RKO (cell line): Measurements from ENCODE around the gene LDB3.
"Not testable (repeated sequence)": the region's sequence is repeated elsewhere in the genome, so short reads cannot be mapped to it uniquely, and the experiment has no call there.

ENCODE experiments used
- DNase-seq: peaks from one replicate; pipeline ENCODE4 v3.0.0-alpha.2; 2016; ENCODE audit warnings: low spot score

Gene LDB3

DNA sequence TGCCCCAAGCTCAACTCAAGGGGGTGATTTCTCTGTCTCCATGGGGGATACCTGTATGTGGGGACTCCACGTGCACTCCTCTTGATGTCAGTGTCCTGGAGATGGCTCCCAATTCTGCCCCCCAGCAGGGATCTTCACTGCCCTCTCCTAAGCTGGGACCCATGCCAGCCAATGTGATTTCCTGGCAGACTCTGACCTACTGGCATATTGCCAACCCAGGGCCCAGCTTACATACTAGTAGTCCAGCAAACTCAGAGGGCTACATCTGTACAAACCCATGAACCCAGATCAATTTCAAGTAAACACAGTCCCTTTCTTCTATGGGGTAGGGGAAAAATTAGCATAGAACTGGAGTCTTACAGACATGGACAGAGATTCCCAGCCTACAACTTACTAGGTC is 61.9 kb downstream of the LDB3 start:
- no peak for DNase-seq

DNA sequence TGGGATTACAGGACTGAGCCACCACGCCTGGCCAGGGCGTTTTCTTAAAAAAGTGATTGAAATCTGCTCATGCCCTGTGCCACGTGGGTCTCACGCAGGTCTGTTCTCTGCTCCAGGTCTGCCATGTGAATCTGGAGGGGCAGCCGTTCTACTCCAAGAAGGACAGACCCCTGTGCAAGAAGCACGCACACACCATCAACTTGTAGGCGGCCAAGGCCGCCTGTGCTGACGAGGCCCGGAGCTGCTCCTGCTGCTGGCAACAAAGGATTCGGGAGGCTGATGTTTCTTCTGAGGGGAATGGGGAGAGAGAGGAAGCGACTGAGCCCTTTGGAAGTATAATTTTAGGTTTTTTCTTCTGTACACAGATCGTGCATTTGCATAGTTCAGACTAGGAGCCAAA is 64.5 kb downstream of the LDB3 start:
- DNase-seq = no peak

DNA sequence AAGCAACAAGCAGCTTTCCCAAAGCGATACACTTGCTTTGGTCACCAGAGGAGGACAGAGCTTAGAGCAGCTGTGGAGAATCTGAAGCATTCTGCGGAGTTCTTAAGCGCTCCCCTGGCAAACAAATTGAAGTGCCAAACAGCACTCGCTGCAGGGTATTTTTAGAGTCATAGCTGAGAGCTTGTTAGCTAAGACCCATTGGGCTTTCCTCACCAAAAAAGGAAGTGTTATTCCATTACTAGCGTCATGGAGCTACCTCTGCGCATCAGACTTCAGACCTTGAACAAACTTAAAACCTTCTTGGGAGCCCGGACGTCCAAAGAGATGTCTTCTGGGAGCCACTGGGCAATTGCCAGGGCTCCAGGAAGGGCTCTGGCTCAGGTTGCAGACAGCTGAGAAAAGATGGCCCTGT is 65.0 kb downstream of the LDB3 start:
- no peak for DNase-seq

DNA sequence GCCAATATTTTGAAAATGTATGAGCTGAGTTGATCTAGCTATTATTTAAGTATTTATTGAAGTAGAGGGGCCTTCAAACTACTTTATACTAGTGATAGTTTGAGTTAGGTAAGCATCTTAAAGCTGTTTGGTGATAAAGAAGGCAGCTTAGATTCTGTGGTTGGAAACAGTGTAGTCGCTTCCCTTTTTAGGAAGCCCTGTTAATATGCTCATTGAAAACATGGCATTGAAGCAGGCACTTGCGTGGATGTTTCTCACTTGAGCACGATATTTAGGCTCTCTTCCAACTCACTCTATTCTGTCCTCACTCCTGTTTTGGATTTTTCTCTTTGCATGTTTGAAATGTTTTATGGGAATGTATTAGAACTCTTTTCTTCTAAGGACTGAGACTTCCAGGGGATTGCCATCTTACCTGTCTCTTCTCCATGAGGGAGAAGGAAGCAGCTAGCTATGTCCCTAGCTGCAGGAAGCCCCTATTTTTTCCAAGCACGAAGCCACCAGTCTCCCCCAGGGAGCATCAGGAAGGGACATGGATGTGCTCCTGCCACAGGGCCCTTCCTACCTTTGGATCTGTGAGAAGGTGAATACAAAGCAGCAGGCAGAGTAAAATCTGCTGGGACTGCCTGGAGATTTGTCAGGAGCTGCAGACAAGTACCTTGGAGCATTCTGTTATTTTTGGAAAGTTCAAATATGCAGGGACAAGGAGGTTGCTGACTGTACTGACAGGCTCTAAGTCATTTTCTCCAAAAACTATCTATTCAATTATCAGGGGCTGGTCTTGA is 66.1 kb downstream of the LDB3 start:
- DNase-seq = no peak

DNA sequence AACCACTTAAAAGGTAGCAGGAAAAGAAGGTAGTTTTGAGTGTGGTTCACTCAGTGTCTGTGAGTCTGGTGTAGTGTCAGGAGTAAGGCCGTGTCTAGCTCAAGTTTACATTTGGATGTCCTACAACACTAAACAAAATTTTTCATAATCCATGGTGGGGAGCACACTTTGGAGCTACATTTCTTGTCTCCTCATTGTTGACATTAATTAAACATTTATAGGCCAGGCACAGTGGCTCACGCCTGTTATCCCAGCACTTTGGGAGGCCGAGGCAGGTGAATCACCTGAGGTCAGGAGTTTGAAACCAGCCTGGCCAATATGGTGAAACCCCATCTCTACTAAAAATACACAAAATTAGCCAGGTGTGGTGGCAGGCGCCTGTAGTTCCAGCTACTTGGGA is 67.0 kb downstream of the LDB3 start:
- DNase-seq = not testable (repeated sequence)

DNA sequence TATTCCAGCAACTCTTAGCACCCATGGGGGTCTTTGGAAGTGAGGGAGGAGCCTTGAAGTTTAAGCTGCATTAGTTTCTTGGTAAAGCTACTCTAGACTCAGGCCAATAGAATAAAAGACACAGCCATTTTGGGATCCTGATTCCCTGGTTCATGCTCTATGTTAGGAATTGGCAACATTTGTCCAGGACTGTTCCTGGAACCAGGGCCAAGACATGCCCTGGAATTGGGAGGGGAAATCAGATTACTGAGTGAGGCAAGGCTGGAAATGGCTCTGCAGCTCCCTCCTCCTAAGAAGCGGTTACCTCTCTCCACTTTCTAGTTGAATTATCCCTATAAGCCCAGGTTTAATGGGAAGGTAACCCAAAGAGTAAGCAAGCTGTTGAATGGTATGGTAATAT is 73.9 kb downstream of the LDB3 start:
- no peak for DNase-seq

DNA sequence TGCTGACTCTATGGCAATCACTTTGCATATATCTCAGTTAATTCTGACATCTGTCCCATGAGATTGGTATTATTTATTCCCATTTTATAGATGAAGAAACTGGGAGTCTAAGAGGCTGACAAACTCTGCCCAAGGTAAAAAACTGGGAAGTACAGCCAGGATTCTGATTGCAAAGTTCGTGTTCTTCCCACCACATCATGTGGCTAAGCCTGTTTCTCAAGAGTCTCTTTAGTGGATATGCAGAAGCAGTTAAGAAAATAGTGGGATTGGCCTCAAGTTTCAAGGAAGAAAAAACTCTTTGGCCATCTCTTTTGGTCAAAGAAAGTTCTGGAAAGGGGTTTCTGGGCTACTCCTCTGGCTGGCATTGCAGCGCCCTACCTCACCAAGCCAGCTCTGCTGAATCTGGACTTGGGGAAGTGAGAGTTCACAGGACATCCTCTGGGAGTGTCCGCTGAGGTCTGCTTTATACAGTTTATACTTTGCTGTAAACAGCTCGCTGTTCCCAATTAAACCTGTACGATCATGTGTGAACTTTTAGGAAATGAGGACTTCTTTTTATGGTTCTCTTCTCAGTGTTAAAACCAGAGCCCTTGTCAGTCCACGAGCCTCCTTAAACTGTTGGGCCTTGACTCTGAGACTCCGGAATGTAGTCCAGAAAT is 75.9 kb downstream of the LDB3 start:
- DNase-seq = no peak

DNA sequence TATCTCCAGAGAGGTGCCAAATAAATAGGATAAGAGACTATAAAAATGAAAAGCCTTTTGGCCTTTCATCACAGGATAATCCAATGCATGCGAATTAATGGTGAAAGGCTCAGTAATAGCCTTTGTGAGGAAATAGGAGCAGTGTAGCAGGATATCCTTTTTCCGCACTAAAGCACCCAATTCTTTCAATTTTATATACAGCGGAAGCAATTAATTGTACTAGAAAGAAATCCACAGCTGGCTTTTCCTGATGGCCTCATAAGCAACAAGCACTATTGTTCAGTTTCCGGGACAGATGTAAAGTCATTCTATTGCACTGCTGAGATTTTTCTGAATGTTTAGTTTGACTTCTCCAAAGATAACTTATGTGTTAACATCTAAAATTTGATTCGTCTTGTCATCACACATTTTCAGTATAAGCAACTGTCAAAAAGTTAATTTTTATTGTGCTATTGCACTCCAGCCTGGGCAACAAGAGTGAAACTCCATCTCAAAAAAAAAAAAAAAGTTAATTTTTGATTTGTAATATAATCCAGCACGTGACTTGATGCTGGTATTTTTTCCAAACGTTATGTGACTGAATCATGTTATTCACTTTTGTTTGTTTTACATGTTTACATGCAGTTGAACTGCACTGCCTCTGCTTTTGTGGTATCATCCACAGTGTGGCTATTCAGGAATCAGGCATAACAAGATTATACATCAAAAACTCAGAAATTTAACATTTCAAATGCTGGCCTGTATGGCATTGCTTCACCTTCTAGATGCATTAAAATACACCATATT is 79.7 kb downstream of the LDB3 start:
- DNase-seq = no peak

DNA sequence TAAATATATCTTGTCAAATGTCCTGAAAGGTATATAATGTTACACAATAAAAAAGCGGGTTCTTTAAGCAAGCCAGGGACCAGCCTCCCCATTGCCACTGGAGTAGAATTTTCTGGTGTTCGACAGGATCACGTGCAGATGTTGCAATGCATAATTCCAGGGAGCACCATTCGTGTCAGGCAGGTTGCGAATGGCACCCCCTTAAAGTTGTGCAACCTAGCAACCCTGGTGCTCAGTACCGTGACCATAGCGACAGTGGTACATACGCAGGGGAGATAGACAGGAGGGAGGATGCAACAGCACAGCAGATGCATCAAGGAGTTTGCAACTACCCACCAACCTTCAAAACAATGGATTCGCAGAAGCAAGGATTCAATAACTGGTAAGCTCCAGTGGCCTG is 81.5 kb downstream of the LDB3 start:
- DNase-seq = no peak

DNA sequence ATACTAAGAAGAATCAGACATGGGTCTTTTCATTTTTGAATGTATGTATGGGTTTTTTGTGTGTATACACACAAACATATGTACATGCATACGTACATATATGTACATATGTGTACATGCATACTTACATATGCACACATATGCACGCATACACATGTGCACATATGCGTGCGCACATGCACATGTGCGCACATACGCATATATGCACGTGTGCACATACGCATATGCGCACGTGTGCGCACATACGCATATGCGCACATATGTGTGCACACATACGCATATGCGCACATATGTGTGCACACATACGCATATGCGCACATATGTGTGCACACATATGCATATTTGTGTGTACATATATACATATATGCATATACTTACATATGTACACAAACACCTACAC is 83.2 kb downstream of the LDB3 start:
- no peak for DNase-seq

DNA sequence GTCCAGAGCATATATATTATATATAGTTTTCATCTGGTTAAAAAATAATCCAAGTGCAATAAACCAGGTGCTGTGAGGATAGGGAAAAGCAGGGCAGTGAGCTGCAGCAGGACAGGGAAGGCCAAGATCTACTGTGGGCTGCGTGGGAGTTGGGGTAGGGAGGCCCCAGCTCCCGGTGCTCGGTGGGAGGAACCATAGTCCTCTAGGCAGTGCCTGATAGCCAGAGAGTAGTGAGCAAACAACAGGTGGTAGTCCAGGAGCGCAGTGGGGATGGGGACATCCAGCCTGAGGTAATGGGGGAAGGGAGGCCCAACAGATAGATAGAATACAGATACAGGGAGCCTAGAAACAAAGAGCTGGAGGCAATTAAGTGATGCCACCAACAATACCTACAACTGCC is 84.0 kb downstream of the LDB3 start:
- no peak for DNase-seq

DNA sequence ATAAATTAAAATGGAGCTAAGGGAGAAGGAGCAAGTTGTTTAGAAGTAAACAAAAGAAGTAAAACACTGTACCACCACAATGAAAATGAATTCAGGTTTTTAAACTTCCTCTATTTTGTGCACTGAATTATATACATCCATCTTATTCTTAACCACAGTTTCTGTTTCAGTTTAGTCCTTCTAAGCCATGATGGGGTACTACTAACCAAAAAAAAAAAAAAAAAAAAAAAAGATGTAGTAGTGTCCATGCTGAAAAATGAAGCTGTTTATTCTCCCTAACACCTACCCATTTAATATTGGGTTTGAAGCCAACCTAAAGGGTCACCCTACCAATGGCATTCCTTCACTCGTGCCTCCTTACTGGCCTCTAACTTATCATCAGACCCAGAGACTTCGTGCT is 84.7 kb downstream of the LDB3 start:
- DNase-seq = no peak

DNA sequence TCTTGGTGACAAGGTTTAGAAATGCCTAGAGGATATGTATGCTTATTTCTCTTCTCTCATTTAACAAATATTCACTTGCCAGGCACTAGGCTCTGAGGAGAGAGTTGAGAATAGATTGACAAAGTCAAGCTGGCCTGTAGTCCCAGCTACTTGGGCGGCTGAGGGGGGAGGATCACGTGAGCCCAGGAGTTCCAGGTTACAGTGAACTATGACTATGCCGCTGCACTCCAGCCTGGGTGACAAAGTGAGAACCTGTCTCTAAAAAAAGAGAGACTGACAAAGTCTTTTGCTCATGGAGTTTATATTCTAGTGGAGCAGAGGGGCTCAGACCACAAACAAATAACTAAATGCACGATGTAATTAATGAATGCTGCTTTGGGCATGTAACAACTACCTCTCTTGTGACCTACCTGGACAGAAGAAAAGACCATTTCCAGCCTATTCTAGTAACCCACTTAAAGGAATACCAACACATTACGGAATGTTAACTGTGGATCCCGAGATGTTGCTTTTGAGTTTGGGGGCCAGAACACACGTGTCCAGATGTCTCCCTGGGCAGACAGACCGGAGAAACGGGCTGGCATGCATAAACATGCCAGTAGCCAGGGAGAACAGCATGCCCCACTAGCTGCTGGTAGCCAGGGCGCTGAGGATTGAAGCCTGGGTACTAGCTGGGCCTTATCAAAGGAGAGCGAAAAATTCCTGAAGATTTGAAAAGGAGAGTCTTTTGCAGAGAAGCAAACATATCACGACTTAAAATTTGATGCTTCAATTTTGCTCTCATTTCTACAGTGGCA is 85.5 kb downstream of the LDB3 start:
- no peak for DNase-seq

DNA sequence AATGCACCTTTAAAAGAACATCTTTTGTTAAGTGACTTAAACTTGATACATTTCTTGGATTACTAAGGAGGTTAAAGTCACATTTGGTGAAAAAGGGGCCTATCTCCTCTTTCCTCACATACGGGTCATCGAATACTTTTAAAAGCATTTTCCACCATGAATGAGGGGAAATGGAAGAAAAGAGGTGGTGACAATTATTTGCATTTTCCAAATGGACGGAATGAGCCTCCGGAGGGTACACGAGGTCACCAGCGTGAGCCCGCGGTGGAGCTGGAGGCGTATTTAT is 87.1 kb downstream of the LDB3 start:
- DNase-seq = no peak

DNA sequence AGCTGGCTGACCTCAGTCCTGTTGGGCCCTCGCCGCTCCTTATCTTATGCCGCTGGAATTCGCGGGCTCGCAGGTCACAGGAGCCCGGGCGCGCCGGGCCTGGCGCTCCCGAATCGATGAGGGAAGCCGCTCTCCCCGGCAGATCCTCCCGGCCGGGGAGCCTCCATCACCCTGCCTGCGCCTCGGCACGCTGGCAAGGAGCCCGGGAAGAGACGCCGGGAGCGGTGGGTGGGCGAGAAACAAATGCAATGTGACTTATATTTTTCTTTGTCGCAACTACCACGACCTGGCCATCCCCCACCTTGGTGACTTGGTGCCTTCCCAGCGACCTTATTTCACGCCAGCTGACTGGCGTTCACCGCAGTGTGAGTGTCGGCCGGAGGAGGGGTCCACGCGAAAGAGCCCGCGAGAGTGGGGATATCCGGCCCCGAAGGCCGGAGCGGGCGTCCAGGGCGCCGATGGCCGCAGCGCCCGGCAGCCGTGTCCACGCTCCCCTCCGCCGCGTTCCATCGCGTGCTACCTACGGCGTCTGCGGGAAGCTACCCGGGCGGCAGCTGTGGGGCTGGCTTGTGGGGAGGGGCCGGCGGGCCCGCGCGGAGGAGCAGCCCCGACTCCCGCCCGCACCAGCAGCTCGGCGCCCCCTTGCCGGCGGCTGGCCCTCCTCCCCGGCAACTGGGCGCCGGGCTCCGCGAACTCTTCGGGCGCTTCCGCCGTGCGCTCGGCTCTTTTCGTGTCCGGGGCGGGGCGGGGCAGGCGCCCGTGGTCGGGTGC is 87.6 kb downstream of the LDB3 start:
- DNase-seq = peak; percentile 91

DNA sequence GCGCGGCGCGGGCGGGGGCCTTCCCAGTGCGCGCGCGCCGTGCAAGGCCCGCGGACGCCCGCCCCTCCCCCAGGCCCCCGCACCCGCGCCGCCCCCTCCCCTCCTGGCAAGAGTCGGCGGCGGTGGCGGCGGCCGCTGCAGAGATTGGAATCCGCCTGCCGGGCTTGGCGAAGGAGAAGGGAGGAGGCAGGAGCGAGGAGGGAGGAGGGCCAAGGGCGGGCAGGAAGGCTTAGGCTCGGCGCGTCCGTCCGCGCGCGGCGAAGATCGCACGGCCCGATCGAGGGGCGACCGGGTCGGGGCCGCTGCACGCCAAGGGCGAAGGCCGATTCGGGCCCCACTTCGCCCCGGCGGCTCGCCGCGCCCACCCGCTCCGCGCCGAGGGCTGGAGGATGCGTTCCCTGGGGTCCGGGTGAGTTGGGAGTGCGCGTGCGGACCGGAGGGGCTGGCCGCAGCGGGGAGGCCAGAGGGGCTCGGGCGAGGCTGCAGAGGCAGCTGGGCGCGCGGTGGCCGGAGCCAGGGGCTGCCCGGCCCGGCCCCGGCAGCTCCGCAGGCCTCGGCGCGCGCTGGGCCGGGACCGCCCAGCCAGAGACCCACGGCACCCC is 88.3 kb downstream of the LDB3 start, which contains the start of gene BMPR1A:
Gene BMPR1A (plus strand): TSS at position 109 of the 602 bp plus-strand sequence. CDS start 119,400 bp downstream, outside the sequence.
- peak; percentile 88 for DNase-seq

DNA sequence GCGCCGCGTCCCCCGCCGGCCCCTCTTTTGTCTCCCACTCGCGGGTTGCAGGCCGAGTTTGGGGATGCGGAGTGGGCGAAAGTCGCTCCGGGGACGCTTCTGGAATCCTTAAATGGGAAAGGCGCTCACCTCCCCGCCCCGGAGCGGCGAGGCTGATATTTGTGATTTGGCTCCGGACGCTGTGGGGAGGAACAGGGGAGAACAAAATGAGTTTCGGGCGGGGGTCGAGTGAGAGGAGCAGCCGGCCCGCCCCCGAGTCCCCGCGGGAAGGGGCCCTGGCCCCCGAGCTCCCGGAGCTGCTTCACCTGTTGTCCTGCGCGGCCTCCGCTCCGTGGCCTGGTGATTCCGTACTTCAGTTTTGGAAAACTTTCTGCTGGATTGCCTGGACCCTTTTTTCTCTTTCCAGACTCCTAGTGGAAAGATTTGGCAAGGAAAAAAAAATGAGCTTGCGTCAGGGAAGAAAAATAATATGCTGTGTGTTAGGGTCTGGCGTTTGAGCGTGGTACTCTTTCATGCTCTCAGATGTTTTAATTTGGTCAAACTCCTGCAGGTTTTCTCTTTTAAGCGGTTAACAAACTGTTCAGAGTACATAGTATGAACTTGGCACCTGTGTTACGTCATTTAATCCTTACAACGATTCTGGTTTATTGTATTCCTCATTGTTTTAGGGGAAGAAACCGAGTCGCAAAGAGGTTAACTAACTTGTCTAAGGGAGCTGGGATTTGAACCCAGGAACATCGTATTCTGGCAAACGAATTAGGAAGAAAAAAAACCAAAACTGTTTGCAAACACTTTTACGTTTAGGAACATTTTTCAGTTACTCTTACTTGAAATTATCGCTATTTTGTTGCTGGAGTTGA is 89.0 kb downstream of the LDB3 start:
- peak; percentile 80 for DNase-seq

DNA sequence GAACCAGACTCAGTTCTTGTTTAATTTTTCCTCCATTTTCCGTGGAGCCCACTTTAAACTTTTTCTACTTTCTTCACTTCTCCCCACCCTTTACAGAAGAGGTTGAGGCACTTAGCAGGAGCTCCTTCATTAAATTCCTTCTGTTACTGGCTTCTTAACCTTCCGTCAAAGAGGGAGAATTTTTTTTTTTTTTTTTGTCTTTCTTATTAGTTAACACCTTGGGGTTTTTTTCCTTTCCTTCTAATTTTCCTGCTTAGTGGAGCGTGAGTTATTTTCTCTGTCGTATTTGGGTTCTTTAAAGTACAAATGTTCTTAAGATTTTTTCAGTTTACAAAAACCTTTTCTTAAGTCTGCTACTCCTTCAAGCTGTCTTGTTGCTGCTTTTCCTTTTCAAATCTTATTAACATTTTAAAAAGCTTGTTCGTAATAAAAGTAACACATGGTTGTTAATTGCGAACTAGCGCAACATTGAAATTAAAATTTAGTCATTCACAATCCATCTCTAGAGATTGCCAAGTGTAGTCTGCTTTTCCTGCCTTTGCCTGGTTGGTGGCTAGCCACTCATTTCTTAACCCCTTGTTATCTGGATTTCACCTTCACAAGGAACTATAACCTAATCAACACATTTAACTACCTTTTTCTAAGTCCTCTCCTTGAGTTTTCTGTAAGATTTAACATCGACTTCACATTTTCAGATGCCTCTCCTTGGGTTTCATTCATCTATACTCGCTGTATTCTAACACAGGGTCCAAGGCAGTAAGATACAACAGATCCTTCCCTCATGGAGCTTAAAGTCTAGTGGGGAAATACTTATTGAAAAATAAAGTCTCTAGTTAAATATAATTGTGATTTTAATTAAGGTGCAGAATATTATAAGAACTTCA is 90.1 kb downstream of the LDB3 start:
- peak; percentile 81 for DNase-seq

DNA sequence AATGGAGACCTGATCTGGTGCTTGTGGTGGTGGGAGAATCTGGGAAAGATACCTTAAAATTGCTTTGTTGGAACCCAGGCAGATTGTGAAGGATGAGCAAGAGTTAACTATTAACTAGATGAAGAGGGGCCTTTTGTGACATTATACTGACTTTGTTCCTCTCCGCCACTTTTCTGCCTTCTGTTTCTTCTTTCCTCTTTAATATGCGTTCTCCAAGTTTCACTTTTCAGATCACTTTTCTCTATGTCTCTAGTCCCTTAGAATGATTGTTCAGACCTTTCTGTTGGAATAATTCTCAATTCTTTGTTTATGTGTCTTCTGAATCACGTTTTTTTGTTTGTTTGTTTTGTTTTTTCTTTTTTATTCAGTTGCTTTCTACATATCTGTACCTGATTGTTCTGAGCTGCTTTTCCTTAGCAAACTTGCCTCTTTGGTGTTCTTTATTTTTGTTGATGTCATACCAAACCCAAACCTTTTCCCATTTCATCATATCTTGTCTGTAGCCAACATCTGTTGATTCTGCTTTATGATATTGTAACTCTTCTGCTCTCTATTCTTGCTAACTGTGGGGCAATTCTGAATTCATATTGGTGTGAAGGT is 90.9 kb downstream of the LDB3 start:
- no peak for DNase-seq
